Measurements from ENCODE around the gene MSRB1. TPM values are rescaled to one million over a fixed set of nuclear protein-coding genes. Genes with fewer than 3 reads are reported as not detected.

MSRB1 gene
- total RNA-seq, 1 experiment from 2014 or later: 26.4 TPM

GRCh38 chr16:1979271-1980029 is 36.5 kb upstream of the MSRB1 start (continued):
- no peak; the same call in 1 of the 2 replicates for TF ChIP-seq ARID4B (CRISPR knock-in tag; IDR thresholded peaks at IDR 0.05; ENCODE audit: borderline replicate concordance)
- TF ChIP-seq ATF6 (CRISPR knock-in tag; IDR thresholded peaks at IDR 0.05): no peak
- TF ChIP-seq GTF2I (CRISPR knock-in tag; conservative IDR thresholded peaks at IDR 0.05): no peak

- peaks cover 10% of the 10 kb centered on the region for H3K36me3 Mint-ChIP-seq
- ChIA-PET POLR2A (interaction anchor here (1.1 to 1.6 kb wide), 3 partner anchors 13 to 35 kb away, joined by 3 to 7 read pairs (median 3); partner anchors contain the start of genes MSRB1 and RPS2), CTCF (interaction anchor here (1.1 to 4.4 kb wide), 6 partner anchors 14 to 196 kb away, joined by 3 to 19 read pairs (median 4); partner anchors contain the start of genes NUBP2, SPSB3 and TRAF7)
- H3K27ac Mint-ChIP-seq: no peak overlapping the region
- no peak for TF ChIP-seq CBFB (CRISPR knock-in tag; IDR thresholded peaks at IDR 0.05; ENCODE audit: low read depth)
- no peak for TF ChIP-seq NR2C2 (CRISPR knock-in tag; IDR thresholded peaks at IDR 0.05)
- TF ChIP-seq ARID4B (CRISPR knock-in tag; IDR thresholded peaks at IDR 0.05; ENCODE audit: borderline replicate concordance): peak; percentile 46; the same call in 1 of the 2 replicates
- no peak for TF ChIP-seq E2F1 (CRISPR knock-in tag; IDR thresholded peaks at IDR 0.05)
- no peak for TF ChIP-seq OVOL2 (CRISPR knock-in tag; IDR thresholded peaks at IDR 0.05; ENCODE audit: borderline replicate concordance)
- TF ChIP-seq ATF3 (CRISPR knock-in tag; conservative IDR thresholded peaks at IDR 0.05): no peak
- TF ChIP-seq HMGXB4 (CRISPR knock-in tag; IDR thresholded peaks at IDR 0.05): no peak
- peak; percentile 13; the same call in 1 of the 2 replicates for TF ChIP-seq ZNF281 (CRISPR knock-in tag; IDR thresholded peaks at IDR 0.05)
- 0 out of 2 replicates have a peak, but pooled peaks have one; percentile 2 for TF ChIP-seq MYBL2 (CRISPR knock-in tag; IDR thresholded peaks at IDR 0.05)
- TF ChIP-seq TP53 (CRISPR knock-in tag; IDR thresholded peaks at IDR 0.05): no peak
- no peak for TF ChIP-seq ZNF396 (CRISPR knock-in tag; IDR thresholded peaks at IDR 0.05; ENCODE audit: borderline replicate concordance)
- no peak for TF ChIP-seq NFATC4 (CRISPR knock-in tag; IDR thresholded peaks at IDR 0.05)
- no peak for TF ChIP-seq NR1H2 (CRISPR knock-in tag; IDR thresholded peaks at IDR 0.05)
- peak; percentile 45 for DNase-seq (ENCODE audit: low spot score)
- no peaks in the 10 kb centered on the region for H3K9me3 Mint-ChIP-seq
- ATAC-seq: peak; percentile 4
- peaks cover 19% of the 10 kb centered on the region for H3K4me1 Mint-ChIP-seq
- peaks cover 39% of the 10 kb centered on the region for H3K27me3 Mint-ChIP-seq (ENCODE audit: low read depth)
- H3K4me3 Mint-ChIP-seq: peak overlapping the region; percentile 42
Measured at GRCh38 chr16:1978476-1979120, 35.6 kb upstream of the MSRB1 start.

Data from WTC11 (cell line).